ENCODE results near the gene POLR3A.

DNA sequence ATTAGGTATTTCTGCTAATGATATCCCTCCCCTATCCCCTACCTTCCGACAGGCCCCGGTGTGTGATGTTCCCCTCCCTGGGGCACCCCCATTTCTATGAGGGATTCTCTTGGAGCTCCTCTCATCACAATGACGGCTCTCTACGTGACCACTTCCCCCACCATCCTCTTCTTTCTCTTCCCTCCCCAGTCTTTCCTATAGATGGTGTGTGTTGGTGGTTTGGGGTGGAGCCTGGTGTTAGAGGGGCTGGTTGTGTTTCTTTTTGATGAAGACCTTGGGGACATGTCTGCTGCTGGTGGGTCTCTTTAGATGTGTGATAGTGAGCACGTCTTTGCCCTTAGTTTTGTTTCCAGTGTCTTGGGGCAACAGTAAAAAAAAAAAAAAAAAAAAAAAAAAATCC, 33.0 kb upstream of the POLR3A start:
- TF ChIP-seq, protein P1, sequence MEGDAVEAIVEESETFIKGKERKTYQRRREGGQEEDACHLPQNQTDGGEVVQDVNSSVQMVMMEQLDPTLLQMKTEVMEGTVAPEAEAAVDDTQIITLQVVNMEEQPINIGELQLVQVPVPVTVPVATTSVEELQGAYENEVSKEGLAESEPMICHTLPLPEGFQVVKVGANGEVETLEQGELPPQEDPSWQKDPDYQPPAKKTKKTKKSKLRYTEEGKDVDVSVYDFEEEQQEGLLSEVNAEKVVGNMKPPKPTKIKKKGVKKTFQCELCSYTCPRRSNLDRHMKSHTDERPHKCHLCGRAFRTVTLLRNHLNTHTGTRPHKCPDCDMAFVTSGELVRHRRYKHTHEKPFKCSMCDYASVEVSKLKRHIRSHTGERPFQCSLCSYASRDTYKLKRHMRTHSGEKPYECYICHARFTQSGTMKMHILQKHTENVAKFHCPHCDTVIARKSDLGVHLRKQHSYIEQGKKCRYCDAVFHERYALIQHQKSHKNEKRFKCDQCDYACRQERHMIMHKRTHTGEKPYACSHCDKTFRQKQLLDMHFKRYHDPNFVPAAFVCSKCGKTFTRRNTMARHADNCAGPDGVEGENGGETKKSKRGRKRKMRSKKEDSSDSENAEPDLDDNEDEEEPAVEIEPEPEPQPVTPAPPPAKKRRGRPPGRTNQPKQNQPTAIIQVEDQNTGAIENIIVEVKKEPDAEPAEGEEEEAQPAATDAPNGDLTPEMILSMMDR (conservative IDR thresholded peaks at IDR 0.05 in 1 of 2, IDR thresholded peaks at IDR 0.05 in 1 of 2; ENCODE audit: extremely low read depth in 1 of 2, insufficient read depth in 1 of 2, low read depth in 1 of 2, low read length in 2 of 2), result no peak
- no peak for TF ChIP-seq EZH2 (IDR thresholded peaks at IDR 0.05; ENCODE audit: borderline replicate concordance, low read length)
